SK-N-SH (cell line): ENCODE measurements around the gene SATB1. TPM values are rescaled to one million over a fixed set of nuclear protein-coding genes. Genes with fewer than 3 reads are reported as not detected.

Source experiments
- CTCF ChIA-PET: fragments of 300-600, 350-600 bp; formaldehyde crosslinking; extraction: SDS; loops from one replicate; lab custom pipeline; 2021; lab: Yijun Ruan, JAX
- POLR2A ChIA-PET: fragments of 350-600 bp; sonication (Branson Sonifier 250); formaldehyde crosslinking; extraction: SDS; loops from one replicate; lab custom pipeline; 2020; ENCODE audit warnings: antibody characterized with exemption, inconsistent platforms; lab: Yijun Ruan, JAX
- DNase-seq: peaks from one replicate; pipeline ENCODE4 v3.0.0; 2012
- H2AFZ ChIP-seq: fragments of 200-600 bp; sonication (generic); 2 replicates; pipeline ENCODE4 v1.8.1; 2016; ENCODE audit warnings: antibody characterized with exemption, mild to moderate bottlenecking, low read depth
- H3F3A ChIP-seq: fragments of 200-600 bp; sonication (generic); replicated peaks from 2 replicates; pipeline ENCODE3; 2016; ENCODE audit warnings: antibody characterized with exemption, mild to moderate bottlenecking; ENCODE audit not compliant: insufficient read depth
- H3K27ac ChIP-seq, 2 experiments: fragments of 200-500 bp in 1 of 2; fragments of 200-600 bp in 1 of 2; sonication (Bioruptor generic) in 1 of 2; sonication (generic), shearing (Covaris generic) in 1 of 2; 2 replicates each; pipeline versions ENCODE4 v1.5.1 to v1.6.1; 2014 to 2016; ENCODE audit warnings: low read depth in 2 of 2, inconsistent platforms in 1 of 2, low read length in 1 of 2, mild to moderate bottlenecking in 1 of 2, mixed read lengths in 1 of 2
- H3K27me3 ChIP-seq: fragments of 200-600 bp; sonication (generic), shearing (Covaris generic); 2 replicates; pipeline ENCODE4 v1.6.1; 2016; ENCODE audit warnings: mixed run types; ENCODE audit not compliant: insufficient read depth
- H3K36me3 ChIP-seq, 2 experiments: fragments of 200-500 bp in 1 of 2; fragments of 200-600 bp in 1 of 2; sonication (Bioruptor generic) in 1 of 2; sonication (generic) in 1 of 2; replicated peaks in 1 of 2; 2 replicates each; pipeline versions ENCODE3 to v1.5.1; 2014 to 2016; ENCODE audit warnings: low read length in 1 of 2, mild to moderate bottlenecking in 1 of 2; ENCODE audit not compliant: insufficient read depth in 2 of 2, control insufficient read depth in 1 of 2
- H3K4me1 ChIP-seq, 2 experiments: fragments of 200-500 bp in 1 of 2; fragments of 200-600 bp in 1 of 2; sonication (Bioruptor generic) in 1 of 2; sonication (generic), shearing (Covaris generic) in 1 of 2; 2 replicates each; pipeline versions ENCODE4 v1.5.1 to v1.6.1; 2014 to 2016; ENCODE audit warnings: low read depth in 1 of 2, low read length in 1 of 2, mixed run types in 1 of 2; ENCODE audit not compliant: insufficient read depth in 2 of 2, control insufficient read depth in 1 of 2
- H3K4me2 ChIP-seq: fragments of 200-600 bp; sonication (generic), shearing (Covaris generic); 2 replicates; pipeline ENCODE4 v1.6.1; 2017; ENCODE audit warnings: mixed run types
- H3K4me3 ChIP-seq, 2 experiments: fragments of 200-500 bp in 1 of 2; fragments of 200-600 bp in 1 of 2; sonication (Bioruptor generic) in 1 of 2; sonication (generic), shearing (Covaris generic) in 1 of 2; 2 replicates each; pipeline versions ENCODE4 v1.5.1 to v1.8.1; 2014 to 2016; ENCODE audit warnings: low read depth in 2 of 2, inconsistent platforms in 1 of 2, low read length in 1 of 2, mild to moderate bottlenecking in 1 of 2, mixed read lengths in 1 of 2, moderate library complexity in 1 of 2
- H3K79me2 ChIP-seq: fragments of 200-600 bp; sonication (generic); 2 replicates; pipeline ENCODE4 v1.8.1; 2017; ENCODE audit warnings: mild to moderate bottlenecking; ENCODE audit not compliant: insufficient read depth
- H3K9ac ChIP-seq: fragments of 200-600 bp; sonication (generic); 2 replicates; pipeline ENCODE4 v1.6.1; 2017; ENCODE audit warnings: mixed run types
- H3K9me2 ChIP-seq: fragments of 200-600 bp; sonication (generic); 2 replicates; pipeline ENCODE4 v1.6.1; 2017; ENCODE audit warnings: mixed run types
- H3K9me3 ChIP-seq: fragments of 200-600 bp; sonication (generic); 2 replicates; pipeline ENCODE4 v1.6.1; 2017; ENCODE audit warnings: mixed run types, mild to moderate bottlenecking, moderate library complexity
- H4K20me1 ChIP-seq: fragments of 200-600 bp; sonication (generic); 2 replicates; pipeline ENCODE4 v1.6.1; 2017; ENCODE audit warnings: mild to moderate bottlenecking, mixed run types; ENCODE audit not compliant: insufficient read depth
- EP300 ChIP-seq, 2 experiments: IDR thresholded peaks; 2 replicates each; pipeline versions ENCODE4 v1.4.0 to v1.6.1; 2012; ENCODE audit warnings: borderline replicate concordance in 1 of 2, low read depth in 1 of 2, low read length in 1 of 2
- EZH2phosphoT487 ChIP-seq: fragments of 200-600 bp; sonication (generic); IDR thresholded peaks from 2 replicates; pipeline ENCODE4 v1.6.1; 2017; ENCODE audit warnings: low read depth, mixed run types, mild to moderate bottlenecking, antibody characterized with exemption, moderate library complexity, borderline replicate concordance
- FOXJ3 ChIP-seq: sonication (generic); formaldehyde crosslinking; IDR thresholded peaks from 2 replicates; pipeline ENCODE4 v1.5.1; 2020; ENCODE audit warnings: mild to moderate bottlenecking, missing genetic modification reagents
- FOXM1 ChIP-seq: IDR thresholded peaks from 2 replicates; pipeline ENCODE4 v1.4.0; 2012; ENCODE audit warnings: low read depth, mild to moderate bottlenecking
- JUND ChIP-seq: IDR thresholded peaks from 2 replicates; pipeline ENCODE4 v1.4.0; 2012
- MEF2A ChIP-seq: IDR thresholded peaks from 2 replicates; pipeline ENCODE4 v1.4.0; 2012; ENCODE audit warnings: low read depth, borderline replicate concordance
- RAD21 ChIP-seq: IDR thresholded peaks from 2 replicates; pipeline ENCODE4 v1.6.1; 2012; ENCODE audit warnings: mild to moderate bottlenecking, low read length
- RCOR1 ChIP-seq: fragments of 150-350 bp; IDR thresholded peaks from 2 replicates; pipeline ENCODE4 v1.6.1; 2017; ENCODE audit warnings: antibody characterized with exemption, low read length
- RFX5 ChIP-seq: IDR thresholded peaks from 2 replicates; pipeline ENCODE4 v1.6.1; 2012; ENCODE audit warnings: mild to moderate bottlenecking, improper control_type of control experiment, low read length
- TAF1 ChIP-seq: IDR thresholded peaks from 2 replicates; pipeline ENCODE4 v1.6.1; 2012; ENCODE audit warnings: low read depth, mild to moderate bottlenecking, low read length, moderate library complexity, borderline replicate concordance
- TCF12 ChIP-seq: IDR thresholded peaks from 2 replicates; pipeline ENCODE4 v1.4.0; 2012
- TEAD4 ChIP-seq: IDR thresholded peaks from 2 replicates; pipeline ENCODE4 v1.4.0; 2012; ENCODE audit warnings: mild to moderate bottlenecking, borderline replicate concordance; ENCODE audit not compliant: insufficient read depth
- YY1 ChIP-seq: IDR thresholded peaks from 2 replicates; pipeline ENCODE4 v1.4.0; 2012; ENCODE audit warnings: low read depth, mild to moderate bottlenecking
- WGBS: methylation state at CpG from one replicate; pipeline ENCODE4 v1.1.6; 2017; ENCODE audit warnings: low lambda C conversion rate; 5-methylcytosine and 5-hydroxymethylcytosine counted together
- polyA plus RNA-seq, 3 experiments: library from polyadenylated mRNA; depleted of rRNA; stranded (reverse); fragments of >200 nt; gene quantifications; 2 replicates each; pipeline ENCODE4 v1.2.3, GENCODE V29; 2012
- TF ChIP-seq, protein P1 (sequence below): fragments of 150-350 bp; IDR thresholded peaks from 2 replicates; pipeline ENCODE4 v1.6.1; 2016; ENCODE audit warnings: mild to moderate bottlenecking, low read depth, low read length
- TF ChIP-seq, protein P2 (sequence below): IDR thresholded peaks from 2 replicates; pipeline ENCODE4 v1.4.0; 2012; ENCODE audit warnings: low read depth, borderline replicate concordance
- TF ChIP-seq, protein P3 (sequence below): fragments of 150-350 bp; IDR thresholded peaks from 2 replicates; pipeline ENCODE4 v1.6.1; 2017; ENCODE audit warnings: antibody characterized with exemption, low read length, low read depth, borderline replicate concordance
- TF ChIP-seq, protein P4 (sequence below): IDR thresholded peaks from 2 replicates; pipeline ENCODE4 v1.6.1; 2012; ENCODE audit warnings: mild to moderate bottlenecking, low read depth, low read length, moderate library complexity
- TF ChIP-seq, protein P5 (sequence below): IDR thresholded peaks from 2 replicates; pipeline ENCODE4; 2012

SATB1 gene
- polyA plus RNA-seq, 1 of the 3 experiments (the other 2 are of a cell fraction): 8.5 TPM

DNA sequence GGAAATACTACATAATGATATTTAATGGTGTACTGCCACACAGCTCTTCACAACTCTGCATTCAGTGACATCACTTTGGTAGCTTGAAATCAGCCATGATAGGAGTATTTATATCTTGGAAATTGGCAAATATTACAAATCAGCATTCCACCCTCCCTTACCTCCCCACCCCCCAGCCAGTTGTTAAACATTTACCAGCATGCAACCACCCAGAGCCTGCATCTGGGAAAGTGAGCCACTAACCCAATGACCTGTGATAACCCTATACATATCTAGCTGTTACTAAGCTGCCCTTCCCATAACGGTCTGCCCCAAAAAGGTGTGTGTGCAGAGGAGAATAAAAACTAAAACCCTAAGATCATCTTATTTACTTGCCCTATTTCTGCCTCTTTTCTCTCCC, 44.6 kb upstream of the SATB1 start:
- Histone ChIP-seq H3K4me1 (no peaks in the 10 kb centered on the region), H3K27ac (no peak overlapping the region), H3K9ac (no peak overlapping the region), H3K79me2 (no peaks in the 10 kb centered on the region), H3F3A (no peaks in the 10 kb centered on the region), H3K36me3 (no peaks in the 10 kb centered on the region), H3K4me2 (no peak overlapping the region), H3K9me3 (no peaks in the 10 kb centered on the region), H3K27me3 (no peaks in the 10 kb centered on the region), H3K4me3 (no peak overlapping the region), H2AFZ (no peak overlapping the region), H4K20me1 (no peaks in the 10 kb centered on the region), H3K9me2 (no peaks in the 10 kb centered on the region)
- TF ChIP-seq, protein P1, sequence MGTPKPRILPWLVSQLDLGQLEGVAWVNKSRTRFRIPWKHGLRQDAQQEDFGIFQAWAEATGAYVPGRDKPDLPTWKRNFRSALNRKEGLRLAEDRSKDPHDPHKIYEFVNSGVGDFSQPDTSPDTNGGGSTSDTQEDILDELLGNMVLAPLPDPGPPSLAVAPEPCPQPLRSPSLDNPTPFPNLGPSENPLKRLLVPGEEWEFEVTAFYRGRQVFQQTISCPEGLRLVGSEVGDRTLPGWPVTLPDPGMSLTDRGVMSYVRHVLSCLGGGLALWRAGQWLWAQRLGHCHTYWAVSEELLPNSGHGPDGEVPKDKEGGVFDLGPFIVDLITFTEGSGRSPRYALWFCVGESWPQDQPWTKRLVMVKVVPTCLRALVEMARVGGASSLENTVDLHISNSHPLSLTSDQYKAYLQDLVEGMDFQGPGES: no peak
- no peak for TF ChIP-seq RAD21
- TF ChIP-seq, protein P2, sequence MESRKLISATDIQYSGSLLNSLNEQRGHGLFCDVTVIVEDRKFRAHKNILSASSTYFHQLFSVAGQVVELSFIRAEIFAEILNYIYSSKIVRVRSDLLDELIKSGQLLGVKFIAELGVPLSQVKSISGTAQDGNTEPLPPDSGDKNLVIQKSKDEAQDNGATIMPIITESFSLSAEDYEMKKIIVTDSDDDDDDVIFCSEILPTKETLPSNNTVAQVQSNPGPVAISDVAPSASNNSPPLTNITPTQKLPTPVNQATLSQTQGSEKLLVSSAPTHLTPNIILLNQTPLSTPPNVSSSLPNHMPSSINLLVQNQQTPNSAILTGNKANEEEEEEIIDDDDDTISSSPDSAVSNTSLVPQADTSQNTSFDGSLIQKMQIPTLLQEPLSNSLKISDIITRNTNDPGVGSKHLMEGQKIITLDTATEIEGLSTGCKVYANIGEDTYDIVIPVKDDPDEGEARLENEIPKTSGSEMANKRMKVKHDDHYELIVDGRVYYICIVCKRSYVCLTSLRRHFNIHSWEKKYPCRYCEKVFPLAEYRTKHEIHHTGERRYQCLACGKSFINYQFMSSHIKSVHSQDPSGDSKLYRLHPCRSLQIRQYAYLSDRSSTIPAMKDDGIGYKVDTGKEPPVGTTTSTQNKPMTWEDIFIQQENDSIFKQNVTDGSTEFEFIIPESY: no peak
- no peak for TF ChIP-seq RCOR1
- TF ChIP-seq EP300 (IDR thresholded peaks at IDR 0.05; ENCODE audit: borderline replicate concordance in 1 of 2, low read depth in 1 of 2, low read length in 1 of 2): no peak
- no peak for TF ChIP-seq YY1
- no peak for TF ChIP-seq EZH2phosphoT487
- no peak for TF ChIP-seq FOXJ3 (CRISPR knock-in tag)
- TF ChIP-seq, protein P3, sequence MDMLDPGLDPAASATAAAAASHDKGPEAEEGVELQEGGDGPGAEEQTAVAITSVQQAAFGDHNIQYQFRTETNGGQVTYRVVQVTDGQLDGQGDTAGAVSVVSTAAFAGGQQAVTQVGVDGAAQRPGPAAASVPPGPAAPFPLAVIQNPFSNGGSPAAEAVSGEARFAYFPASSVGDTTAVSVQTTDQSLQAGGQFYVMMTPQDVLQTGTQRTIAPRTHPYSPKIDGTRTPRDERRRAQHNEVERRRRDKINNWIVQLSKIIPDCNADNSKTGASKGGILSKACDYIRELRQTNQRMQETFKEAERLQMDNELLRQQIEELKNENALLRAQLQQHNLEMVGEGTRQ: no peak
- no peak for TF ChIP-seq TAF1
- no peak for TF ChIP-seq TEAD4
- no peak for TF ChIP-seq MEF2A
- no peak for TF ChIP-seq FOXM1
- TF ChIP-seq JUND: no peak
- TF ChIP-seq TCF12: no peak
- TF ChIP-seq, protein P4, sequence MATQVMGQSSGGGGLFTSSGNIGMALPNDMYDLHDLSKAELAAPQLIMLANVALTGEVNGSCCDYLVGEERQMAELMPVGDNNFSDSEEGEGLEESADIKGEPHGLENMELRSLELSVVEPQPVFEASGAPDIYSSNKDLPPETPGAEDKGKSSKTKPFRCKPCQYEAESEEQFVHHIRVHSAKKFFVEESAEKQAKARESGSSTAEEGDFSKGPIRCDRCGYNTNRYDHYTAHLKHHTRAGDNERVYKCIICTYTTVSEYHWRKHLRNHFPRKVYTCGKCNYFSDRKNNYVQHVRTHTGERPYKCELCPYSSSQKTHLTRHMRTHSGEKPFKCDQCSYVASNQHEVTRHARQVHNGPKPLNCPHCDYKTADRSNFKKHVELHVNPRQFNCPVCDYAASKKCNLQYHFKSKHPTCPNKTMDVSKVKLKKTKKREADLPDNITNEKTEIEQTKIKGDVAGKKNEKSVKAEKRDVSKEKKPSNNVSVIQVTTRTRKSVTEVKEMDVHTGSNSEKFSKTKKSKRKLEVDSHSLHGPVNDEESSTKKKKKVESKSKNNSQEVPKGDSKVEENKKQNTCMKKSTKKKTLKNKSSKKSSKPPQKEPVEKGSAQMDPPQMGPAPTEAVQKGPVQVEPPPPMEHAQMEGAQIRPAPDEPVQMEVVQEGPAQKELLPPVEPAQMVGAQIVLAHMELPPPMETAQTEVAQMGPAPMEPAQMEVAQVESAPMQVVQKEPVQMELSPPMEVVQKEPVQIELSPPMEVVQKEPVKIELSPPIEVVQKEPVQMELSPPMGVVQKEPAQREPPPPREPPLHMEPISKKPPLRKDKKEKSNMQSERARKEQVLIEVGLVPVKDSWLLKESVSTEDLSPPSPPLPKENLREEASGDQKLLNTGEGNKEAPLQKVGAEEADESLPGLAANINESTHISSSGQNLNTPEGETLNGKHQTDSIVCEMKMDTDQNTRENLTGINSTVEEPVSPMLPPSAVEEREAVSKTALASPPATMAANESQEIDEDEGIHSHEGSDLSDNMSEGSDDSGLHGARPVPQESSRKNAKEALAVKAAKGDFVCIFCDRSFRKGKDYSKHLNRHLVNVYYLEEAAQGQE: no peak
- TF ChIP-seq, protein P5, sequence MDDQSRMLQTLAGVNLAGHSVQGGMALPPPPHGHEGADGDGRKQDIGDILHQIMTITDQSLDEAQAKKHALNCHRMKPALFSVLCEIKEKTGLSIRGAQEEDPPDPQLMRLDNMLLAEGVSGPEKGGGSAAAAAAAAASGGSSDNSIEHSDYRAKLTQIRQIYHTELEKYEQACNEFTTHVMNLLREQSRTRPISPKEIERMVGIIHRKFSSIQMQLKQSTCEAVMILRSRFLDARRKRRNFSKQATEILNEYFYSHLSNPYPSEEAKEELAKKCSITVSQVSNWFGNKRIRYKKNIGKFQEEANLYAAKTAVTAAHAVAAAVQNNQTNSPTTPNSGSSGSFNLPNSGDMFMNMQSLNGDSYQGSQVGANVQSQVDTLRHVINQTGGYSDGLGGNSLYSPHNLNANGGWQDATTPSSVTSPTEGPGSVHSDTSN: no peak
- no peak for TF ChIP-seq RFX5
- no peak for DNase-seq
- 22% methylated on average over 1 of the region's 1 CpG for WGBS
- ChIA-PET POLR2A (no interaction called here), CTCF (interaction anchor here (0.6 kb wide), 1 partner anchor 167 kb away, joined by 3 read pairs; no protein-coding TSS in a partner anchor)
